8988T (cell line): ENCODE results near the gene FERMT1.
"Not testable (repeated sequence)": the region's sequence is repeated elsewhere in the genome, so short reads cannot be mapped to it uniquely, and the experiment has no call there.

Experiments
- DNase-seq: peaks from one replicate; pipeline ENCODE4 v3.0.0; 2011

FERMT1 gene

GRCh38 chr20:6067763-6068318 lies 55.0 kb downstream of the FERMT1 start:
- DNase-seq = no peak

DNA sequence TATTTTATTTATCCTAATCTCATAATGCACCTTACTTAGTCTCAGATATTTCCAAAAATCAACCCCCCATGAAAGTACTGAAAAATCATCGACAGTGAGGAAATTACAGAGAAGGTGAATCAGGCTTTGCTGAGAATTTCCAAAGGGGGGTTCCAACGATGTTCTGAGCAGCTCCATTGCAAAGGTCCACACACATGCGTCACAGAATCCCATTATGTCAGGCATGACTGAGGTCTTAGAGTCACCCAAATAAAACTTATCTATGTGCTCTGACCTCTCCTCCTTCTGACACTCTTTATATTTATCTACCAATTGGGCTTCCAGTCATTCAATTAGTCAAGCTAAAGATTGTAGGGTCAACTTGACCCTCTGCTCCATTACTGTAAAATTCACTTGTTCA lies 56.2 kb downstream of the FERMT1 start:
- no peak for DNase-seq

DNA sequence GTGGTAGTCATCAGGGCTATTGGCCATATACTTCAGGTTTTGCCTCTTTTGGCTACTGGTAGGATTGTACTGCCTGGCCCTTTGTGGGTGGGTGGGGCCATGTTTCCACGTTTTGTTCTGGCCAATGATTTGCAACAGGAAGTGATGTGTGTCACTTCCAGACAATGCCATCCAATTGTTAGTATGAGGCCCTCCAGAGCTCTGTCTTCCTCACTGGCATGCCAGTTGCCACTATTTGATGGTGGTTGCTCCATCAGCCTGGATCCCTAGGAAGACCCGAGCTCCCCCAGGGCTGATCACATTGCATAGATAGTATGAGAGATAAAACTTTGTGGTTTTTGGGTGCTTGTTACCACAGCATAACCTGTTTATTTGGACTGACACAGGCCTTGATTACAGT lies 61.3 kb downstream of the FERMT1 start:
- DNase-seq = no peak

- DNase-seq = no peak
Measured at GRCh38 chr20:6060213-6060612, 62.6 kb downstream of the FERMT1 start.

GRCh38 chr20:6058684-6059295 lies 64.0 kb downstream of the FERMT1 start:
- DNase-seq = no peak

DNA sequence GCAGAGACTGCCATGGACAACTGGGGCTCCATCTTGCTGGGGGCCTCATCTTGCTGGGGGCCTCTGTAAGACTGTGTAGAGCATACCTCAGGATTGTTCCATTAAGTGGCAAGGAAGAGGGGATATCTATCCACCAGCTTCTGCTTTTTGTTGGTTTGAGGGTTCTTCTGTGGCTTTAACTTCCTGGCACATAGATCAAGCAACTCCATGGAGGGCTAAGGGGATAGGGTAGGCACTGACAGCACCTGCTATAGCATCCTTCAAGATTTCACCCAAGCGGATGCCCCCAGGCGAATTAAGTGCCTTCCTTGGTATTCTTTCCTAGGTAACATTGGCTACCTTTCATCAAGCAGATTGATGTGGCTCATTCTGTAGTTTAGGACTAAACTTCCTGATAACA lies 65.1 kb downstream of the FERMT1 start:
- DNase-seq = no peak

DNA sequence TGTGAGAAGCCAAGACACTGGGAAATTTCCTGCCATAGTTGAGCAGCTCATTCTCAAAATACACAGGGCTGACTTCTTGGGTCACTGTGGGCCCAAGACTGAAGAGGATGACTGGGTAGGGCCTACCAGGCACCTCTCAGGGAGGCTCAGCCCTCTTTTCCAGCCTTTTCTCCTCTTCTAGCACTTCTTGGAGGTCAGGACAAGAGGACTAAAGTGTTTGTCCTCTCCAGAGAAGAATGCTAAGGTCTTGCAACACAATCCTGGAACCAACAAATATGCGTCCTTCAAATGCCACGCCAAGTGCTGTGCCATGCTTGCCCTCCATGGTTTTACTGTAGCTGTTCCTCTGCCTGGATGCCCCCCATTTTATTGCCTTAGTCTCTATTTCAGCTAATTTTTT lies 65.7 kb downstream of the FERMT1 start:
- DNase-seq = no peak

DNA sequence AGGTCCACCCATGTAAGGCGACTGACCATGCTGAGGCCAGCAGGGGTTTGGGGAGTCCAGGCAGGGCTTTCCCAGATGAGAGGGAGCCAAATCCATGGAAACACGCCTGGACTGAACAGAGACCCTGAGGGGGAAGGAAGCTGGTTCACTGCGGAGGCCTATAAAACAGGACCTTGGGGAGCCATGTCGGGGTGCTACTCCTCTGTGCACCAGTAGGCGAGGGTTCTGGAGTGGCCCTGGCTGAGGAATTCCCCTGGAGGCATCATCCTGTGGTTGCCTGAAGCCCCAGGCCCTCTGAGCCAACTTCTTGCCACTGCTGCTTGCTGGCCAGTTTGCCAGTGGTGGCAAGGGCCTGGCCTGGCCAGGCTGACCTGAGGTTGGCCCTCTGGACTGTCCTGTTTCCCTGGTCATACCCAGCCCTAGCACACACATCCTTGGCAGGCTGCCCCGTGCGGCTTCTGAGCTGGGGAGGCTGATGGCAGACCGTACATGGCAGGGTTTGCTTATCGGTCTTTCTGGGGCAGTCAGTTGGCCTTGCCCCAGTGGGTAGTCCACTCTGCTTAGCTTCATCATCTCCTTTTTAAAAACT lies 66.8 kb downstream of the FERMT1 start:
- DNase-seq = no peak

DNA sequence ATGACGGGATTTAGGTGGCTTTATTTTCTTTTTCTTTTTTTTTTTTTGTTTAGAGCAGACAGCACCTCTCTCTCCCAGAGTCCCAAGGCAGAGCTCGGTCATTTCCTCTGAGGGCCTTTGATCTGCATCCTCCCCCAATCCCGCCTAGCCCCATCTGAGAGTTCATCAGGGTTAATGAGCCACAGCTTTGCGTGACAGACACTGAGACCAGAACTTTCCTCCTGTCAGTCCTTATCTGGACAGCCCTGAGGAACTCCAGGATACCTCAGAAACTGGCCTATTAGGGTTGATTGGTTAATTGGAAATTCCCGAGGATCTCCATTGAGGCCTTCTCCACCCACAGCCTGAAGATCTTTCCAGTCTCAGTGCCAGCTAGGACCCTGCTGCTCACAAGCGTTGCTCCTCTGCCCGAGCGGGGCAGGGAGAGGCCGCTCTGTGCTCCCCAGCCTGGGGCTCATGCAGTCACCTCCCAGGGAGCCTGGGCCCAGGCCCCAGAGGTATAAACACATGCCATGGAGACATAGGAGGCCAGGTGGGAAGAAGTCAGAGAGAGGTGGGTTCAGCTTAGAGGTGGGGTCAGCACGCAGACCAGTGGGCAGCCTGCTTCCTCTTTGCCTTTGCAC lies 67.6 kb downstream of the FERMT1 start:
- DNase-seq = no peak

- DNase-seq = not testable (repeated sequence)
Measured at GRCh38 chr20:6054689-6055051, 68.2 kb downstream of the FERMT1 start.

GRCh38 chr20:6053776-6054688 lies 68.8 kb downstream of the FERMT1 start, which contains the start of gene LRRN4:
Gene LRRN4, minus strand, starts transcription at chr20:6054060. Its CDS starts 1,261 bp downstream, at chr20:6052799.
- peak; percentile 87 for DNase-seq

DNA sequence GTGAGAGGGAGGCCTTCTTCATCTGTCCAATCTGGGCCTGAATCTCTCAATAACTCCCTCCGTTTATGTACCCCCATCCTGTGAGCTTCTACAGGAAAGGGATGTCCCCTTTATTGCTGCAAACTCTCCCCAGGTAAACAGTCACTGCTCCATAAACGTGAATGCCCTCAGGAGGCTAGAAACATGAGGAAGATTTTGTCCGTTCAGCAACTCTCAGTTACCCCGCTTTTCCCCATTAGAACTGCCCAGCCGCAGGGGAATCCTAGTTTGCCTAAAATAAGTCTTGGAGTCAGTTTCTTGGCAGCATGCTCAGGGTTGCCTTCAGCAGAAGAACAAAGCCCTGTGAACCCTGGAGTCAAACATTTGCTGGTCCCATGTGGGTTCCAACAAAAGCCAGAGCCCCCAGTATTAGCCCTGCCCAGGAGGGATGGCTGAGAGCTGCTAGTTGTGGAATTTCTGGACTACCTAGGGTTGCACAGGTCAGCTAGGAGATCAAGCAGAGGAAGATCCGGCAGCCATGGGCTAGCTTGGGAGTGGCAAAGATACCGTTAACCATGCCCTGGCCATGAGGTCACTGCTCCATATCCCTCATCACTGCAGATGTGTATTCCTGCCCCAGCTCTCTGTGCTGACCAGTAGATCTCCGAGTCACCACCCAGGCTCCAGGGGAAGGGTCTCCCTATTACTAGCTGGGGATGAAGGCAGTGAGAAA lies 69.6 kb downstream of the FERMT1 start:
- DNase-seq = no peak

- peak; percentile 44 for DNase-seq
Measured at GRCh38 chr20:6051505-6051904, 71.3 kb downstream of the FERMT1 start.

GRCh38 chr20:6048391-6048790 lies 74.4 kb downstream of the FERMT1 start:
- no peak for DNase-seq

- no peak for DNase-seq
Measured at GRCh38 chr20:6046432-6046831, 76.4 kb downstream of the FERMT1 start.

DNA sequence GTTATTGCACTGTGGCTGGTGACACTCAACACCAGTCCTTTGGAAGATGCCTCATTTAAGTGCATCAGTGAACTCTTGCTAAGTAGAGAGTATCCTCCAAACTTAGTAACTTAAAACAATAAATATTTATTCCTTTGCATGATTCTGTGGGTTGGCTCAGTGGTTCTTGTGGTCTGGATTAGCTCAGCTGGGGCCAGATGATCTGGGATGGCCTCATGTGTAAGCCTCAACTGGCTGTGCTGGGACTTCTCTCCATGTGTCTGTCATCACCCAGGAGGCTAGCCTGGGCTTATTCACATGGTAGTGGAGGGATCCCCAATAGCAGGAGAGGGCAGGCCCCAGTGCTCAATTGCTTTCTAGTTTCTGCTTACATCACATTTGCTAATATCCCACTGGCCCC lies 77.3 kb downstream of the FERMT1 start:
- DNase-seq = no peak

DNA sequence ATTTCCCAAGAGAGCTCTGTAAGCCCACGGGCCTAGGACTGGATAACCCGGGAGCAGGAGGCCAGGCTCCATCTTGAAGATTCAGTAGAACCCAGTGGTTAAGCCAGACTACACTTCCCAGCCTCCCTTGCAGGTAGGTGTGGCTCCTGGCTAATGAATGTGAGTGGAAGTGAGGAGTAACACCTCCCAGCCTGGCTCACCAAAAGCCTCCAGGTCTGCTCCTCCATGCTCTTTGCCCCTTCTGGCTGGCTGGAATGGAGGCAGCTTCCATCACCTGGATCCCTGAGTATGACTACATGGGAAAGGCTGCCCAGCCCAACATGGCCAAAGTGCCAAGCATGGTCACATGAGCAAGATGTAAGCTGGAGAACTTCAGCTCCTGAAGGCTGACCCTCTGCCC lies 78.7 kb downstream of the FERMT1 start:
- DNase-seq = peak; percentile 39

DNA sequence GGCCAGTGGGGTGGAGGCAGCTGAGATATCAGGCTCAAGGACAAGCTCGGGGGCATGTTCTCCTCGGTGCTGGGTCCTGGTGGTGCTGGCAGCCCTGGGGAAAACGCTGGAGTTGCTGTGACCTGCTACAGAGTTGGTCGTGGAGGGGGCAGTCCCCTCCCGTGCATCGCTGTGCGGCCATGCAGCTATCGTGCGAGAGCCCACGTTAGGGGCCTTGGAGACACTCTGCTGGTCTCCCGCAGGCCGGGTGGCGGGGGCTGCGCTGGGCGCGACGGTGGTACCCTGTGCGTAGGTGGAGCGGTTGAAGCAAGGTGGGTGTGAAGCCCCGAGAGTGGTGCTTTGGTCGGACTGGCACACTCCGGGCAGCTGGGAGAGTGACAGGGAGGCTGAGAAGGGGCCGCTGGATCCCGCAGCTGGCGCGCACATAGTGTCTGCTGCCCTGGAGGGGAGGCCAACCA lies 81.0 kb downstream of the FERMT1 start:
- DNase-seq = no peak

DNA sequence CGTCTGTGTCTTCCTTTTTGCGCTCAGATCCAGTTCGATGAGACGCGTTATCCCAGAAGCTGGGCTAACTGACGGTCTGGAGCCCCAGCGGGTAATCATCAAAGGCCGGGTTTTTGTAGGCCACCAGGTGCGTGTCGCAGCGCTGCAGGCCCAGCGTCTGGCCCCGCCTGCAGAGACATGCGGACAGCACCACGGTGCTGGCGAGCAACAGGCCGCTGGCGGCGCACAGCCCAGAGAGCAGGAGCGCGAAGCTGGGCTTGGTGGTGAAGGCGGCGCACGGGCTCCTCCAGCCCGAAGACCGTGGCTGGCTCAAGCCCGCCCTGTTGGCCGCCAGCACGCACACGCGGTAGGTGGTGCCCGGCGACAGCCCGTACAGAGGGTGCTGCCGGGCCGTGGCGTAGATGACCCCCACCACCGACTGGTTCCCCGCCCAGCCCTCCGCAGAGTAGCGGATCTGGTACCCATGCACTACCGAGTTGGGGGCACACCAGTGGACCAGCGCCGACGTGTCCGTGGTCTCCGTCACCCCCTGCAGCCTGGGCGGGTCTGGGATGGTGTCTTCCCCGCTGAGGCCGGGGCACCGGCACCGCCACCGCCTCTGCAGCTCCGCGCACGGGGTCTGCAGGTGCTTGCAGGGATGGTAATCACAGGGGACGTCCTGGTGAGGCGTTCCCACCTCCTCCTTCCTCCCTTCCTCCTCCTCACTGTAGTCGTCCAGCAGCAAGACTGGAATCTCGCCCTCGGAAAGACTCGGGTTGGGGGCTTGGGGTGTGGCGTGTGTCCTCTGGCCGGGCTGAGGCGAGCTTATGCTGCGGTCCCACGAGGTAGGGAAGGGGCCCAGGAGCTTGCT lies 81.6 kb downstream of the FERMT1 start:
- no peak for DNase-seq

DNA sequence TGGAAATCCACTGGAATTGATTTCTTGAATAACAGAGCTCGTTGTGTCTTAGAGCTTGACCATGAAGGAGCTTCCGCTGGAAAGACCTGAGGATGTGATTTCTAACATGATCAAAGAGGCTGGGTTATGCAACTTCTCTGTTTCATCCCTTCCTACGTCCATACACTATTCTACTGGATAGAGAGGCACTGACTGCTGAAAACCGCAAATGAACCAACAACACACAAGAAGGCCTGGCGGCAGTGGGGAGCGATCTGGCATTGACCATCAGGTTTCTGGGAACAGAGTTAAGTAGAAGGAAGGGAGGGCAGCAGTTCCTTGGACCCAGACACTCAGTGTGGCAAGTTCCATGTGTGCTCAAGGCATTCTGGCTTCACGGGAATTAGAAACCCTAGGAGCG lies 82.3 kb downstream of the FERMT1 start:
- DNase-seq = no peak

- no peak for DNase-seq
Measured at GRCh38 chr20:6039766-6040165, 83.1 kb downstream of the FERMT1 start.

- DNase-seq = no peak
Measured at GRCh38 chr20:6038256-6038655, 84.6 kb downstream of the FERMT1 start.
